Liver (tissue), 9 donors: Measurements from ENCODE around the gene CHRNG. TPM values are rescaled to one million over a fixed set of nuclear protein-coding genes. Genes with fewer than 3 reads are reported as not detected.

Experiments
- DNase-seq: peaks from one replicate; pipeline ENCODE4 v3.0.0-alpha.2; 2017; ENCODE audit warnings: low spot score
- H3K27ac ChIP-seq, 2 donors: one replicate each; pipeline ENCODE4 v1.7.0; 2013; ENCODE audit warnings: inconsistent platforms in 2 of 2, low read length in 2 of 2, control low read depth in 1 of 2, low read depth in 1 of 2, mild to moderate bottlenecking in 1 of 2
- H3K27me3 ChIP-seq, 4 donors: one replicate each; pipeline versions ENCODE4 v1.6.1 to v1.7.0; 2013; ENCODE audit warnings: low read length in 3 of 4, inconsistent platforms in 1 of 4, mild to moderate bottlenecking in 1 of 4, moderate library complexity in 1 of 4; ENCODE audit not compliant: control insufficient read depth in 4 of 4, insufficient read depth in 4 of 4
- H3K36me3 ChIP-seq, 4 donors: one replicate each; pipeline versions ENCODE4 v1.6.1 to v1.7.0; 2013; ENCODE audit warnings: low read length in 3 of 4, mild to moderate bottlenecking in 3 of 4, low read depth in 1 of 4, moderate library complexity in 1 of 4; ENCODE audit not compliant: control insufficient read depth in 4 of 4, insufficient read depth in 3 of 4
- H3K4me1 ChIP-seq, 4 donors: one replicate each; pipeline versions ENCODE4 v1.6.1 to v1.7.0; 2013; ENCODE audit warnings: low read length in 3 of 4, mild to moderate bottlenecking in 3 of 4, moderate library complexity in 1 of 4; ENCODE audit not compliant: control insufficient read depth in 4 of 4, insufficient read depth in 4 of 4
- H3K4me3 ChIP-seq, 3 donors: one replicate each; pipeline versions ENCODE4 v1.6.1 to v1.7.0; 2013; ENCODE audit warnings: low read length in 3 of 3, control low read depth in 1 of 3, low read depth in 1 of 3, mild to moderate bottlenecking in 1 of 3
- H3K9ac ChIP-seq, 2 donors: one replicate each; pipeline ENCODE4 v1.7.0; 2013; ENCODE audit warnings: low read length in 2 of 2, mild to moderate bottlenecking in 2 of 2, moderate library complexity in 2 of 2, control low read depth in 1 of 2, low read depth in 1 of 2
- H3K9me3 ChIP-seq, 4 donors: one replicate each; pipeline versions ENCODE4 v1.6.1 to v1.7.0; 2013; ENCODE audit warnings: low read length in 3 of 4; ENCODE audit not compliant: control insufficient read depth in 4 of 4
- ATF3 ChIP-seq: IDR thresholded peaks from 2 replicates; pipeline ENCODE4 v1.6.1; 2016; ENCODE audit warnings: antibody characterized with exemption
- CTCF ChIP-seq: fragments of 150-350 bp; IDR thresholded peaks from 2 replicates; pipeline ENCODE4 v1.5.1; 2017; ENCODE audit warnings: improper control_type of control experiment, low read depth, low read length; ENCODE audit not compliant: missing input control
- EGR1 ChIP-seq, 2 donors: IDR thresholded peaks; 2 replicates each; pipeline ENCODE4 v1.6.1; 2016 to 2018; ENCODE audit warnings: antibody characterized with exemption in 2 of 2, low read depth in 2 of 2
- FOXA2 ChIP-seq: IDR thresholded peaks from 2 replicates; pipeline ENCODE4 v1.6.1; 2016; ENCODE audit warnings: antibody characterized with exemption
- GABPA ChIP-seq, 2 donors: IDR thresholded peaks in 1 of 2; conservative IDR thresholded peaks in 1 of 2; 2 replicates each; pipeline ENCODE4 v1.6.1; 2016; ENCODE audit warnings: antibody characterized with exemption in 2 of 2, mild to moderate bottlenecking in 1 of 2, moderate library complexity in 1 of 2
- HNF4A ChIP-seq, 2 donors: conservative IDR thresholded peaks; 2 replicates each; pipeline ENCODE4 v1.6.1; 2016; ENCODE audit warnings: antibody characterized with exemption in 2 of 2, mild to moderate bottlenecking in 2 of 2
- JUND ChIP-seq, 2 donors: IDR thresholded peaks; 2 replicates each; pipeline ENCODE4 v1.6.1; 2016; ENCODE audit warnings: antibody characterized with exemption in 2 of 2
- MAX ChIP-seq: IDR thresholded peaks from 2 replicates; pipeline ENCODE4 v1.6.1; 2016; ENCODE audit warnings: antibody characterized with exemption
- NR2F2 ChIP-seq: IDR thresholded peaks from 2 replicates; pipeline ENCODE4 v1.6.1; 2016; ENCODE audit warnings: antibody characterized with exemption
- REST ChIP-seq: IDR thresholded peaks from 2 replicates; pipeline ENCODE4 v1.6.1; 2016; ENCODE audit warnings: antibody characterized with exemption, mild to moderate bottlenecking
- SP1 ChIP-seq: IDR thresholded peaks from 2 replicates; pipeline ENCODE4 v1.6.1; 2018; ENCODE audit warnings: antibody characterized with exemption, mild to moderate bottlenecking
- TAF1 ChIP-seq: conservative IDR thresholded peaks from 2 replicates; pipeline ENCODE4 v1.6.1; 2016; ENCODE audit warnings: antibody characterized with exemption, mild to moderate bottlenecking
- ZBTB33 ChIP-seq: IDR thresholded peaks from 2 replicates; pipeline ENCODE4 v1.6.1; 2016; ENCODE audit warnings: antibody characterized with exemption
- WGBS: extraction: QIAGEN DNeasy Blood & Tissue Kit; methylation state at CpG from one replicate; pipeline ENCODE4 v1.1.7; 2013; 5-methylcytosine and 5-hydroxymethylcytosine counted together
- polyA plus RNA-seq, 2 donors: library from polyadenylated mRNA; stranded (reverse) in 1 of 2; unstranded in 1 of 2; fragments of 200-250 nt in 1 of 2; fragments of >200 nt in 1 of 2; fragmentation: Nextera tagmentation in 1 of 2; extraction: Ambion mirVana in 1 of 2; gene quantifications; one replicate each; pipeline versions ENCODE4 v1.2.1 to v1.2.3, GENCODE V29; 2013 to 2015
- total RNA-seq, 2 donors: library from RNA; depleted of rRNA; stranded (reverse); fragments of >200 nt; gene quantifications; one replicate each; pipeline ENCODE4 v1.2.3, GENCODE V29; 2014
- donor health status: healthy.
- donor health status: healthy.
- donor health status: healthy.
- donor health status: healthy.
- donor health status: healthy.

Gene CHRNG
- total and polyA plus RNA-seq, 4 donors, result not detected

GRCh38 chr2:232586943-232587505 lies 47.5 kb downstream of the CHRNG start:
- peaks cover 2 to 11% (median 6%) of the 10 kb centered on the region in 4 donors for H3K4me1 ChIP-seq
- TF ChIP-seq CTCF (no peak), ATF3 (no peak), TAF1 (no peak), FOXA2 (no peak), REST (no peak), ZBTB33 (no peak), NR2F2 (no peak), MAX (no peak), HNF4A (conservative IDR thresholded peaks at IDR 0.05) (no peak)
- no peaks in the 10 kb centered on the region for H3K9me3 ChIP-seq
- WGBS, result 93% methylated on average over 5 of the region's 5 CpGs
- H3K36me3 ChIP-seq, result peaks cover 0 to 5% (median 2%) of the 10 kb centered on the region in 4 donors
- no peak for DNase-seq
- no peak overlapping the region for H3K27ac ChIP-seq
- H3K4me3 ChIP-seq, result no peak overlapping the region
- no peaks in the 10 kb centered on the region for H3K27me3 ChIP-seq
- no peak overlapping the region for H3K9ac ChIP-seq

- Histone ChIP-seq H3K36me3 (peaks cover 0 to 2% (median under 1%) of the 10 kb centered on the region in 4 donors), H3K27ac (no peak overlapping the region), H3K4me3 (no peak overlapping the region), H3K4me1 (peaks cover 2 to 11% (median 6%) of the 10 kb centered on the region in 4 donors), H3K9me3 (no peaks in the 10 kb centered on the region), H3K9ac (no peak overlapping the region), H3K27me3 (no peaks in the 10 kb centered on the region)
- DNase-seq, result no peak
- WGBS, result 91% methylated on average over 7 of the region's 7 CpGs
- no peak for TF ChIP-seq EGR1 (IDR thresholded peaks at IDR 0.05; ENCODE audit: low read depth in 2 of 2)
- TF ChIP-seq JUND (IDR thresholded peaks at IDR 0.05), result no peak
- TF ChIP-seq TAF1, result no peak
- no peak for TF ChIP-seq HNF4A (conservative IDR thresholded peaks at IDR 0.05)
- TF ChIP-seq NR2F2, result no peak
- TF ChIP-seq GABPA (IDR thresholded peaks at IDR 0.05 in 1 of 2, conservative IDR thresholded peaks at IDR 0.05 in 1 of 2), result no peak
- TF ChIP-seq REST, result no peak
- TF ChIP-seq CTCF, result no peak
- no peak for TF ChIP-seq ZBTB33
- TF ChIP-seq MAX, result no peak
- no peak for TF ChIP-seq SP1
- TF ChIP-seq FOXA2, result no peak
Measured at GRCh38 chr2:232587512-232587911, 48.0 kb downstream of the CHRNG start.
